Smooth muscle cell of the brain vasculature (primary cell): ENCODE results near the gene WDHD1.
A peak's percentile ranks its signal among the peaks of the same experiment; 100 is the strongest.
"Not testable (repeated sequence)": the region's sequence is repeated elsewhere in the genome, so short reads cannot be mapped to it uniquely, and the experiment has no call there.

Source experiments
- DNase-seq: peaks from one replicate; pipeline ENCODE4 v3.0.0-alpha.2; 2012; ENCODE audit warnings: low read depth, low spot score

Gene WDHD1

GRCh38 chr14:55026793-55027561, at the start of gene WDHD1, which contains the start of gene SOCS4:
Gene WDHD1, minus strand, starts transcription at chr14:55027099. Its CDS starts 312 bp downstream, at chr14:55026787.
Gene SOCS4, plus strand, starts transcription at chr14:55027236. Its CDS starts 15,806 bp downstream, at chr14:55043042.
- peak; percentile 77 for DNase-seq

- DNase-seq = no peak
Observed at GRCh38 chr14:55075628-55076175, 48.8 kb upstream of the WDHD1 start.

- no peak for DNase-seq
Observed at GRCh38 chr14:55074662-55075061, 47.8 kb upstream of the WDHD1 start.

GRCh38 chr14:55073856-55074255, 47.0 kb upstream of the WDHD1 start:
- DNase-seq = no peak

- no peak for DNase-seq
Observed at GRCh38 chr14:55071870-55072640, 45.2 kb upstream of the WDHD1 start.

GRCh38 chr14:55070981-55071411, 44.1 kb upstream of the WDHD1 start:
- DNase-seq = no peak

GRCh38 chr14:55066223-55066622, 39.3 kb upstream of the WDHD1 start:
- no peak for DNase-seq

GRCh38 chr14:55065411-55065810, 38.5 kb upstream of the WDHD1 start:
- no peak for DNase-seq

GRCh38 chr14:55064896-55065295, 38.0 kb upstream of the WDHD1 start:
- DNase-seq = not testable (repeated sequence)

- no peak for DNase-seq
Observed at GRCh38 chr14:55062517-55063351, 35.8 kb upstream of the WDHD1 start.

GRCh38 chr14:55059333-55059732, 32.4 kb upstream of the WDHD1 start:
- DNase-seq = no peak

- DNase-seq = no peak
Observed at GRCh38 chr14:55057919-55058318, 31.0 kb upstream of the WDHD1 start.

- DNase-seq = no peak
Observed at GRCh38 chr14:55054098-55054497, 27.2 kb upstream of the WDHD1 start.

- DNase-seq = no peak
Observed at GRCh38 chr14:55053500-55053899, 26.6 kb upstream of the WDHD1 start.

- DNase-seq = no peak
Observed at GRCh38 chr14:55053018-55053417, 26.1 kb upstream of the WDHD1 start.

GRCh38 chr14:55052269-55052930, 25.5 kb upstream of the WDHD1 start:
- DNase-seq = no peak

GRCh38 chr14:55051423-55052268, 24.7 kb upstream of the WDHD1 start, which contains the start of gene MAPK1IP1L:
Gene MAPK1IP1L, plus strand, starts transcription at chr14:55051647. Its CDS starts 10,037 bp downstream, at chr14:55061684.
- peak; percentile 86 for DNase-seq

GRCh38 chr14:55051165-55051422, 24.2 kb upstream of the WDHD1 start:
- DNase-seq = no peak

- DNase-seq = no peak
Observed at GRCh38 chr14:55048900-55049436, 22.1 kb upstream of the WDHD1 start.
